Measurements from ENCODE around the gene TNFSF13. TPM values are rescaled to one million over a fixed set of nuclear protein-coding genes. Genes with fewer than 3 reads are reported as not detected.

The TNFSF13 gene
- total RNA-seq, 1 donor = 1.4 TPM

GRCh38 chr17:7551396-7551795 lies 7.2 kb upstream of the TNFSF13 start:
- TF ChIP-seq CTCF (IDR thresholded peaks at IDR 0.05; ENCODE audit: insufficient read depth, low read length) = no peak
- H3K4me3 ChIP-seq (ENCODE audit: low read depth, low read length) = no peak overlapping the region
- DNase-seq (ENCODE audit: low read depth) = no peak

GRCh38 chr17:7552621-7553051 lies 5.9 kb upstream of the TNFSF13 start:
- no peak overlapping the region for H3K4me3 ChIP-seq (ENCODE audit: low read depth, low read length)
- no peak for DNase-seq (ENCODE audit: low read depth)
- no peak for TF ChIP-seq CTCF (IDR thresholded peaks at IDR 0.05; ENCODE audit: insufficient read depth, low read length)

DNA sequence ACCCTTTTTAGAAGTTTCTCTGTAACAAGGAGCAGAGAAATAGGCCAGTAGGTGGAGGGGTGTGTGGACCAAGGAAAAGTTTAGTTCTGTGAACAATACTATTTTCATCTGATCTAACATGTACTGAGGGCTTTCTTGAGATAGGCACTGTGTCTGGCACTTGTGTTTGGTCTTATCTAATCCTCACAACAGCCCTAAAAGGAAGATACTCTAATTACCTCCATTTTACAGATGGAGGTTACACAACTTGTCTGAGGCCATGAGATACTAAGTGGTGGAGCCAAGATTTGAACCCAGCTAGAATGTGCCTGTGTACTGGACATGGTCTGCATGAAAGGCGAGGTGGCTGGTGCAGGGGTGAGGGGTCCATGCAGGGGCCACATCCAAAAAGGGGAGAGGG lies 5.2 kb upstream of the TNFSF13 start:
- no peak for DNase-seq (ENCODE audit: low read depth)
- H3K4me3 ChIP-seq (ENCODE audit: low read depth, low read length) = no peak overlapping the region
- no peak for TF ChIP-seq CTCF (IDR thresholded peaks at IDR 0.05; ENCODE audit: insufficient read depth, low read length)

GRCh38 chr17:7555320-7555948 lies 3.1 kb upstream of the TNFSF13 start:
- TF ChIP-seq CTCF (IDR thresholded peaks at IDR 0.05; ENCODE audit: insufficient read depth, low read length) = no peak
- no peak for DNase-seq (ENCODE audit: low read depth)
- H3K4me3 ChIP-seq (ENCODE audit: low read depth, low read length) = no peak overlapping the region

DNA sequence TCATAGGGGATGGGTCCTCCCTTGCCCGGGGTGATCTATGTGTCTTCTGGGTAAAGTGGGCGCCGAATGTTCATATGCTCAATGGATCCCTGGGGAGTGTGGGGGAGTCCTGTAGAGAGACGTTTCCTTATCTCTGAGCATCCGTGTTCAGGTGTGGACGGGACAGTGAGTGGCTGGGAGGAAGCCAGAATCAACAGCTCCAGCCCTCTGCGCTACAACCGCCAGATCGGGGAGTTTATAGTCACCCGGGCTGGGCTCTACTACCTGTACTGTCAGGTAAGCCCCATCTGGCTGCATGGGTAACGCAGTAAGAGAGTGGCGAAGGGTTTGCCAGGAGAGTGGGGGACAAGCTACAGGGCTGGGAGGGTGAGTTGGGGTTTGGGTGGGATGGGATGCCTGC lies 1.9 kb upstream of the TNFSF13 start:
- no peak for DNase-seq (ENCODE audit: low read depth)
- TF ChIP-seq CTCF (IDR thresholded peaks at IDR 0.05; ENCODE audit: insufficient read depth, low read length) = no peak
- no peak overlapping the region for H3K4me3 ChIP-seq (ENCODE audit: low read depth, low read length)

DNA sequence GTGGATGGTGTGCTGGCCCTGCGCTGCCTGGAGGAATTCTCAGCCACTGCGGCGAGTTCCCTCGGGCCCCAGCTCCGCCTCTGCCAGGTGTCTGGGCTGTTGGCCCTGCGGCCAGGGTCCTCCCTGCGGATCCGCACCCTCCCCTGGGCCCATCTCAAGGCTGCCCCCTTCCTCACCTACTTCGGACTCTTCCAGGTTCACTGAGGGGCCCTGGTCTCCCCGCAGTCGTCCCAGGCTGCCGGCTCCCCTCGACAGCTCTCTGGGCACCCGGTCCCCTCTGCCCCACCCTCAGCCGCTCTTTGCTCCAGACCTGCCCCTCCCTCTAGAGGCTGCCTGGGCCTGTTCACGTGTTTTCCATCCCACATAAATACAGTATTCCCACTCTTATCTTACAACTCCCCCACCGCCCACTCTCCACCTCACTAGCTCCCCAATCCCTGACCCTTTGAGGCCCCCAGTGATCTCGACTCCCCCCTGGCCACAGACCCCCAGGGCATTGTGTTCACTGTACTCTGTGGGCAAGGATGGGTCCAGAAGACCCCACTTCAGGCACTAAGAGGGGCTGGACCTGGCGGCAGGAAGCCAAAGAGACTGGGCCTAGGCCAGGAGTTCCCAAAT lies 1.3 kb upstream of the TNFSF13 start:
- no peak overlapping the region for H3K4me3 ChIP-seq (ENCODE audit: low read depth, low read length)
- no peak for DNase-seq (ENCODE audit: low read depth)
- no peak for TF ChIP-seq CTCF (IDR thresholded peaks at IDR 0.05; ENCODE audit: insufficient read depth, low read length)
